Stimulated activated CD8-positive, alpha-beta memory T cell treated with anti-CD3 and anti-CD28 coated beads, Interleukin-2, amount 100 ng/mL, for 48 hours (primary cell): ENCODE data around the gene GZMB.
A peak's percentile ranks its signal among the peaks of the same experiment; 100 is the strongest.
"Not testable (repeated sequence)": the region's sequence is repeated elsewhere in the genome, so short reads cannot be mapped to it uniquely, and the experiment has no call there.

Experiments used
- DNase-seq, 2 donors: peaks; one replicate each; pipeline ENCODE4 v3.0.0-alpha.2; 2020; ENCODE audit warnings: low read depth in 2 of 2

Gene GZMB

GRCh38 chr14:24631749-24632335 is 2.1 kb downstream of the GZMB start:
- no peak for DNase-seq

GRCh38 chr14:24630872-24631477 is 3.0 kb downstream of the GZMB start:
- no peak for DNase-seq

- peak in 1 of 2 donors; percentile 49 for DNase-seq
Measured at GRCh38 chr14:24630087-24630871, 3.7 kb downstream of the GZMB start.

DNA sequence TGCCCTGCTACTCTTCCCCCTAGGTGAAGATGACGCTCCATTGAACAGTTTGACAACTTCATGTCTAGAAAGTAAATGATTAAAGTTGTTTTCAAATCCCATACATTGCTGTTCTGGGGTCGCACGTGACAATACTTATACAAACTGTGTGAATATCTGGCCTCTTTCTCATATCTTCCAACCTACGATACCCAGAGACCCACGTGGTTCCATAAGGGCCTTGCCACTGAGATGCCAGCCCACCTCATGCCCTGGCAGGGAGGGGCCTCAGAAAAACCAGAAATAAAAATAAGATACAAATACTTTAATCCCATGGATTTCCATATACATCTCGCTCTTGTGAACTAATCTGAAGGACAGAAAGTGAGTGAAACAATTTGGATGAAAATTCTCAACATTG is 4.5 kb downstream of the GZMB start:
- DNase-seq, result no peak

DNA sequence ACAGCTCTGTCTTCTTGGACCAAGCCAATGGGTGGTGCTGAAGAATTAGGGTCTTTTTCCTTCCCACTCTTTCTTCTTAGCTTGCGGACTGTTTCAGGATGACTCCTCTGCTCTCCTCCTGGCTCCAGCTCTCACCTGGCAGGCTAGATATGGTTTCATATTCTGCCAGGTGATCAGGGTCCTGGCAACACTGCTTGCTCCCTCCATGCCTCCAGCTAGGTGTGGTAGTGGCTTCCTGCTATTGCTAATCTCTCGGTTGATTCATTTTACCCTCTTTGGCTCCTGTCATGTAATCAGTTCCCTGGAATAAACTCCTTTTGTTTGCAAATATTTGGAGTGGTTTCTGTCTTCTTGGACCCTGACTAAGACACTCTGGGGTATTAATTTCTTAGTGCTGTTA is 20.2 kb downstream of the GZMB start:
- no peak for DNase-seq

DNA sequence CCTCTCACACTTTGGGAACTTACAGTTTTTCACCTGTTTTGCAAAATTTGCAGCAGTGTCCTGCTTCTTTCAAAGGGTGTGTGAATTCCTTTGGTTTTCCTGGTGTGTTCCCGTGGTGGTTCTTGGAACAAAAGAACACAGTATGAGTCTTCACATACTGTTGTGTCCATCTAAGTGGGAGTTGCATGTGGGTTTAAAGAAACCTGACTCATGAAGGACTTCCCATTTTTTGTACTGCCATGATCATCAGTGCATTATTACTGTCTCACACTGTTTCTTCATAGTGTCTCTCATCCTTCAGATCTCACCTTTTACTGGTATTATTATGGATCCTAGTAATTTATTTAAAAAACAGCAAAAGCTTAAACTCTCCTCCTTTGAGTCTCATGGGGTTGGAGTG is 20.7 kb downstream of the GZMB start:
- DNase-seq, result no peak

DNA sequence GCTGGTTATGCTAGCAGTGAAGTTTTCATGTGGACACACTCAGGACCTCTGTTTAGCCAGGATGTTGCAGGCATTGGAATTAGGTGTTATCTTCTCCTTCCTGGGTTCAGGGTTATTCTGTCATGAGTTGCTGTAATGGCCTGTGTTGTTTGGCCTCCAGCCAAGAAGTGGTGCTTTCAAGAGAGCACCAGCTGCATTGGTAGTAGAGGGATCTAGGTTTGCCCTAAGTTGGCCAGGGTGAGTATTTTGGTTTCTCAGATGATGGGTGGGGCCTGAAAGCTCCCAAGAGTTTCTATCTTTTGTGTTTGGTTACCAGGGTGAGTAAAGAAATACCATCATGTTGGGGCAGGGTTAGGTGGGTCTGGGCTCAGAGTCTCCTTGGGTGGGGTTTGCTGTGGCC is 21.8 kb downstream of the GZMB start:
- DNase-seq, result no peak

GRCh38 chr14:24609655-24610344 is 24.2 kb downstream of the GZMB start, which contains the start of gene GZMH:
GZMH (minus strand) TSS chr14:24609685; CDS start chr14:24609613, 72 bp downstream.
- DNase-seq, result no peak

GRCh38 chr14:24607635-24608514 is 26.1 kb downstream of the GZMB start:
- DNase-seq, result no peak

- DNase-seq, result no peak
Measured at GRCh38 chr14:24607081-24607480, 26.9 kb downstream of the GZMB start.

DNA sequence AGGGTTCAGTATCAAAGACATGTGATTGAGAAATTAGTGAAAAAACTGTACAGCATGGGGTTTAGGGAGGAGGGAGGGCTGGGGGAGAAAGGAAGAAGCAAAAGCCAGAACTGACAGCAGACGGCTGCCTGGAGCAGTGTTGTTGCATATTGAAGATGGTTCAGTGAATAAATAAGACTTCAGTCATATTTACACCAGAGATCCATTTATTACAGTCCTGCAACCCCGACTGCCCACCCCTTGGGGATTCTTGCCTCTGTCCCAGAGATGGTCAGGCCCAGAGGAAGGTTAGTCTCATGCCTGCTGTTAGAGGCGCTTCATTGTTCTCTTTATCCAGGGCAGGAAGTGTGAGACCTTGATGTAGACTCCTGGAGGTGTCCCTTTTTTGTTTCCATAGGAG is 27.7 kb downstream of the GZMB start:
- no peak for DNase-seq

- peak; percentile 66 to 67 for DNase-seq
Measured at GRCh38 chr14:24605435-24606190, 28.4 kb downstream of the GZMB start.

GRCh38 chr14:24597403-24597802 is 36.6 kb downstream of the GZMB start:
- DNase-seq, result no peak

- no peak for DNase-seq
Measured at GRCh38 chr14:24595073-24595808, 38.7 kb downstream of the GZMB start.

DNA sequence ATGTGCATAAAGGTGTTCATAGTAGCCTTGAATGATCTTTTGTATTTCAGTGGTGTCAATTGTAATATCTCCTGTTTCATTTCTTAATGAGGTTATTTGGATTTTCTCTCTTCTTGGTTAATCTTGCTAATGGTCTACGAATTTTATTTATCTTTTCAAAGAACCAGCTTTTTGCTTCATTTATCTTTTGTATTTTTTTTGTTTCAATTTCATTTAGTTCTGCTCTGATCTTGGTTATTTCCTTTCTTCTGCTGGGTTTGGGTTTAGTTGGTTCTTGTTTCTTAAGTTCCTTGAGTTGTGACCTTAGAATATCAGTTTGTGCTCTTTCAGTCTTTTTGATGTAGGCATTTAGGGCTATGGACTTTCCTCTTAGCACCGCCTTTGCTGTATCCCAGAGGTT is 43.0 kb downstream of the GZMB start:
- DNase-seq, result not testable (repeated sequence)

- DNase-seq, result not testable (repeated sequence)
Measured at GRCh38 chr14:24584402-24584801, 49.6 kb downstream of the GZMB start.
